Measurements from ENCODE around the gene TAF11L12. TPM values are rescaled to one million over a fixed set of nuclear protein-coding genes. Genes with fewer than 3 reads are reported as not detected.
"Not testable (repeated sequence)": the region's sequence is repeated elsewhere in the genome, so short reads cannot be mapped to it uniquely, and the experiment has no call there.

TAF11L12 gene
- total and polyA plus RNA-seq, 2 donors (not counting 1 experiment from before 2014, with no cell fraction given) = not detected

- no peaks in the 10 kb centered on the region for H3K79me2 ChIP-seq (ENCODE audit: control insufficient read depth, insufficient read depth, low read length)
- H3K9me3 ChIP-seq (ENCODE audit: control extremely low read depth in 1 of 3, control insufficient read depth in 2 of 3, insufficient read depth in 1 of 3, low read length in 2 of 3) = no peaks in the 10 kb centered on the region
These were observed 5.2 kb upstream of the TAF11L12 start for GRCh38 chr5:17604951-17605350.

GRCh38 chr5:17607461-17607860 lies 2.7 kb upstream of the TAF11L12 start:
- H3K79me2 ChIP-seq (ENCODE audit: control insufficient read depth, insufficient read depth, low read length); H3K27me3 ChIP-seq (replicated peaks in 1 of 4; ENCODE audit: control extremely low read depth in 1 of 4, control insufficient read depth in 3 of 4, insufficient read depth in 4 of 4, low read length in 3 of 4); H3K4me3 ChIP-seq (ENCODE audit: control extremely low read depth in 1 of 5, extremely low read depth in 1 of 5, insufficient read depth in 1 of 5, low read depth in 2 of 5, low read length in 4 of 5); H3K36me3 ChIP-seq (replicated peaks in 1 of 2; ENCODE audit: control extremely low read depth in 1 of 2, control insufficient read depth in 1 of 2, extremely low read depth in 1 of 2, insufficient read depth in 2 of 2, low read length in 1 of 2); H3K9ac ChIP-seq (ENCODE audit: low read length); H3K9me3 Mint-ChIP-seq (ENCODE audit: insufficient read depth); POLR2A ChIA-PET; H3K27ac Mint-ChIP-seq; H3K4me1 ChIP-seq (ENCODE audit: control insufficient read depth in 2 of 2, insufficient read depth in 2 of 2, low read length in 2 of 2); H3K9me3 ChIP-seq (ENCODE audit: control extremely low read depth in 1 of 3, control insufficient read depth in 2 of 3, insufficient read depth in 1 of 3, low read length in 2 of 3); H3K4me2 ChIP-seq (replicated peaks; ENCODE audit: low read depth, low read length, poor library complexity, severe bottlenecking); intact Hi-C loops (cut with micrococcal nuclease); H3K4me1 Mint-ChIP-seq; ATAC-seq (ENCODE audit: low read depth); H2AFZ ChIP-seq (ENCODE audit: insufficient read depth, low read depth, low read length, poor library complexity, severe bottlenecking); DNase-seq; H3K27me3 Mint-ChIP-seq; H3K27ac ChIP-seq (ENCODE audit: low read length in 2 of 2); H3K4me3 Mint-ChIP-seq; H4K20me1 ChIP-seq (ENCODE audit: control insufficient read depth, insufficient read depth, low read length, poor library complexity, severe bottlenecking); CTCF ChIA-PET: not testable (repeated sequence)
- 80% methylated on average over 1 of the region's 4 CpGs for WGBS (ENCODE audit: insufficient coverage)

More at GRCh38 chr5:17604951-17605350, 5.2 kb upstream of the TAF11L12 start:
- no peak overlapping the region for H3K9ac ChIP-seq (ENCODE audit: low read length)
- TF ChIP-seq EZH2 (IDR thresholded peaks at IDR 0.05; ENCODE audit: borderline replicate concordance, insufficient read depth, low read depth, low read length, poor library complexity, severe bottlenecking) (no peak), CTCF (IDR thresholded peaks at IDR 0.05) (no peak)
- Mint-ChIP-seq H3K4me1 (no peaks in the 10 kb centered on the region), H3K27me3 (no peaks in the 10 kb centered on the region), H3K27ac (no peak overlapping the region), H3K4me3 (no peak overlapping the region), H3K9me3 (ENCODE audit: insufficient read depth) (peaks cover 2% of the 10 kb centered on the region)
- 100% methylated on average over 5 of the region's 14 CpGs for WGBS (ENCODE audit: insufficient coverage)
- no peak overlapping the region for H3K4me3 ChIP-seq (ENCODE audit: control extremely low read depth in 1 of 5, extremely low read depth in 1 of 5, insufficient read depth in 1 of 5, low read depth in 2 of 5, low read length in 4 of 5)
- ATAC-seq (ENCODE audit: low read depth) (no peak), DNase-seq (no peak)
- CTCF ChIA-PET = no interaction called here
- no peak overlapping the region for H3K27ac ChIP-seq (ENCODE audit: low read length in 2 of 2)
- H4K20me1 ChIP-seq (ENCODE audit: control insufficient read depth, insufficient read depth, low read length, poor library complexity, severe bottlenecking) = no peaks in the 10 kb centered on the region
- H2AFZ ChIP-seq (ENCODE audit: insufficient read depth, low read depth, low read length, poor library complexity, severe bottlenecking) = no peak overlapping the region
- no peaks in the 10 kb centered on the region for H3K36me3 ChIP-seq (replicated peaks in 1 of 2; ENCODE audit: control extremely low read depth in 1 of 2, control insufficient read depth in 1 of 2, extremely low read depth in 1 of 2, insufficient read depth in 2 of 2, low read length in 1 of 2)
- POLR2A ChIA-PET = no interaction called here
- no peaks in the 10 kb centered on the region for H3K27me3 ChIP-seq (replicated peaks in 1 of 4; ENCODE audit: control extremely low read depth in 1 of 4, control insufficient read depth in 3 of 4, insufficient read depth in 4 of 4, low read length in 3 of 4)
- intact Hi-C loops (cut with micrococcal nuclease) = no loop called here
- H3K4me1 ChIP-seq (ENCODE audit: control insufficient read depth in 2 of 2, insufficient read depth in 2 of 2, low read length in 2 of 2) = no peaks in the 10 kb centered on the region
- H3K4me2 ChIP-seq (replicated peaks; ENCODE audit: low read depth, low read length, poor library complexity, severe bottlenecking) = no peak overlapping the region
